IPS-11a (cell line): Measurements from ENCODE around the gene POLR3K.

Experiments used
- H3K4me3 ChIP-seq: one replicate; pipeline ENCODE4 v1.5.1; 2013; ENCODE audit warnings: low read depth, low read length, control low read depth

The POLR3K gene

DNA sequence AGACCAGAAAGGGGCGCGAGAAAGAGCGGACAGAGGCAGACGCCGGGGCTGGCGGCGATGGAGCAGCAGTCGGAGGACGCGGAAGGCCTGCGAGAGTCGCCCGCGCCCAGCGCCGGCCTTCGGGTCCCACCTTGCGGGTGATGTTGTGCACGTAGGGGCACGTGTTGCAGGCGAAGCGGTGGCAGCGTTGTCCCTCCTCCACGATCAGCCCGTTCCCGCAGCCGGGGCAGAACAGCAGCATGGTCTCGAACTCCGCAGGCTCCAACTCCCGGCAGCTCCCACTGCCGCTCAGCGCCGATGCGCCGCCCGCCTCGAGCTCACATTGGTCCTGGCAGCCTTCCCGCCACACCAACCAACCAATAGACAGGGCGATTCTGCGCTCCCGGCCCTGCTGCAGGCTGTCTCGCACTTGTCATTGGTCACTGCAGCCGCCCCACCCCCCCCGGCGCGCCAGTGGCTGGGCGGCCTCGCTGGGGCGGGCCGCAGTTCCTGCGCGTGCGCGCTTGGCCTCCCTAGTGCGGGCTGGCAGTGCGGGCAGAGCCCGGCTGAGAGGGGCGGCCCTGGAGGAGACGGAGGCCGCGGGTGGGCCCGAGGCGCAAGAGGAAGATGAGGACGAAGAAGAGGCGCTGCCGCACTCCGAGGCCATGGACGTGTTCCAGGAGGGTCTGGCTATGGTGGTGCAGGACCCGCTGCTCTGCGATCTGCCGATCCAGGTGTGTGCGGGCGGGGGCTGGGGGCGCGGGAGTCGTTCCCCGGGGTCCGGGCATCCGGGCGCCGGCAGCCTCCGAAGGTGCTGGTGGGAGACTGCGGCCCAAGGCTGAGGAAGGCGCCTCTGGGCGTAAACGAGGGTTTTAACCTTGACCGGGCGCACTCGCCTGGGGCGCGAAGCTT lies at the start of gene POLR3K, which contains the start of gene SNRNP25:
TSS of gene POLR3K (minus strand) at position 263 of the 891 bp plus-strand sequence. CDS start at position 241, 22 bp downstream.
TSS of gene SNRNP25 (plus strand) at position 483 of the 891 bp plus-strand sequence. CDS start at position 672, 189 bp downstream.
- H3K4me3 ChIP-seq: peak within 1 kb of the TSS; percentile 80

DNA sequence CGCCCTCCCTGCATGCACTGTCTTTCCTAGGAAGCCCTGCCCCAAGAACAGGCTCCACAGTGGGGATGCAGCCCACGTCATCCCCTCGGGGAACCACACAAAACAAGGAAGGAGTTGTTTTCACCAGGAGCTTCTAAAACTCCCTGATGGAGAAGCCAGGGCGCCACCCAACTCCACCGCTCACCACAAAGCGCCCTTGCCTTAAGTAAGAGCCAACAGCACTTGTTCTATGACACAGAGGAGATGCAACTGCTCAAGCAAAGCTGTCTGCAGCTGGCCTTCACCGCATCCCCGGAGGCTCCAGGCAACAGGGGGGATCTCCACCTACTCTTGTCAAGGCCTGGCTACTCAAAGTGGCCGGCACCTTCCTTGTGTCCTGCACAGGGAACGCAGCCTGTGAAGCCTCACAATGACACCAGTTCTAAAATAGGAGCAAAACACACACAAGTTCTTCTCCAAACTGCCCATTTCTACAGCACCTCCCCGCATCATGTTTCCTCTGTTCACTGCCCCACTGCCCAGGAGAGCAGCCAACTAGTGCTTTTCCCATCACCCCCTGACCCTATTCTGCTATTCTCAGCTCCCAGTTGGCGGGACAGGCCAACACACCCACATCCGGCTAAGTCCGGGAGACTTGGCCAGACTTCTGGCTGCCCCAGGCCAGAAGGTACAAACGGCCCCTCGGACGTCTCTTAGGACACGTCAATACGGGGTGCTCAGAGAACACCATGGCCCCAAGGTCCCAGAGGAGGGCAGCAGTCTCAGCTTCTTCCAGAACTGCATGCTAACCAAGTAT lies 48.9 kb upstream of the POLR3K start:
- H3K4me3 ChIP-seq: no peak overlapping the region

DNA sequence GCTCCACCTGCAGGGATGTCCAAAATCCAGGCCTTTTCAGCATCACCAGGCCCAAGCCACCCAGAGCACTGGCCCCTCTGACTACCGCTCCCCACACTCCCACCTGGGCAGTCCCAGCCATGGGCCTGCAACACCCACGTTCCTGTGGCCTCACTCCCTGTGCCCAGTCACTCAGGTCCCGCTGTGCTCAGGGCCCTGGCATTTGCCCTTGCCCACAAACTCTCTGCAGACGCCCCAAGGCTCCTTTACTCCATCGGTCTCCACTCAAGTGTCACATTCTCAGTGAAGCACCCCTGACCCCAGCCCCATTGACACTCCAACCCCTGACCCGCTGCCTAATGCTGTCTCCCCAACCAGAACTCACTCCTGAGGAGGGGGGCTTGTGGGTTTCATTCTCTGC lies 48.2 kb upstream of the POLR3K start:
- no peak overlapping the region for H3K4me3 ChIP-seq

DNA sequence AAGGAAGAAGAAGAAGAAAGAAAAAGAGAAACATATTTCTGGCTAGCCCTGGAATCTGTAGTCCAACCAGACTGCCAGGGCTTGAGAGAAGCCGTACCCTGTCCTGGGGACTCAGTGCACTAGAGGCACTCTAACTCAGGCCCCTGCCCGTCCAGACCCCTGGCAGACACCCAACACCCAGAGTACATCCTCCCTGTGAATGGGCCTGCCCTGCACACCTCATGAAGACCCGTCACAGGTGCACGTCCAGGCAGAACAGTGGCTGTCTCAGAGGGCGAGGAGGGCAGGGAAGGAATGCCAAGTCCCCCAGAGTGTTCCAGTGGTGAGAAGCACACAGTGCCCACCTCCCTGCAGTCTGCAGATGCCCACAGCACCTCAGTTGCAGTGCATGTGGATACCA lies 47.6 kb upstream of the POLR3K start:
- no peak overlapping the region for H3K4me3 ChIP-seq

DNA sequence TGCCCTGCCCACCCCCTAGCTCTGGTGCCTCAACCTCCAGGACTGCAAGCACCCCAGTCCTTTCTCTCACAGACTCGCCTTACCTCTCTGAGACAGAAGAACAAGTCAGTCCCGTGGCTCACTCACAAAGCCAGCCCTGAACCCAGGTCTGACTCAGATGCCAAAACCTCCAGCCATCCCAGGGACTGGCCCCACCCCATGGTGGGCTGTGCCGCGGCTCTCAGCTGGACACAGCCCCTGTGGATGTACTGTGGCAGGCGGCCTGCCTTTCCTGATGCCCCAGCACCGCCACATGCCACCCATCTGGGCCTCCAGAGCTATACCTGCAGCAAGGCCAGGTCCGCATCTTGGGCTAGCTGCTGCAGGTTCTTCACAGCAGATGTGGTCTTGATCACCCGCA lies 44.4 kb upstream of the POLR3K start:
- H3K4me3 ChIP-seq: no peak overlapping the region

DNA sequence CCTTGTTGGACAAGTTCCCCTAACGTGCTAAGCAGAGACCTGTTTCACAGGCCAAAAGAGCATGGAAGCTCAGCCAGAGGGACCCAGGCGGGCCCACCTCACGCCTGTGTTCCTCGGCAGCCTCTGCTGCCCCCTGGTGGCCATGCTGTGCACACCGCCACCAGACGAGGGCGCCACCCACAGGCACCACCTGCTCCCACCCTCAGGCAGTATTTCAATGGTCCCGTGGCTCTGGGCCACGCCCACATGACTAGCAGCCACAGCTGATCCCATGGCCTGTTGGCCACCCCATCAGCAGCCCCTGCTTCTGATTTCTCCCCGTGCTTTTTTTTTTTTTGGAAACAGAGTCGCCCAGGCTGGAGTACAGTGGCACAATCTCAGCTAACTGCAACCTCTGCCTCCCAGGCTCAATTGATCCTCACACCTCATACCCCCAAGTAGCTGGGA lies 43.5 kb upstream of the POLR3K start:
- H3K4me3 ChIP-seq: no peak overlapping the region

DNA sequence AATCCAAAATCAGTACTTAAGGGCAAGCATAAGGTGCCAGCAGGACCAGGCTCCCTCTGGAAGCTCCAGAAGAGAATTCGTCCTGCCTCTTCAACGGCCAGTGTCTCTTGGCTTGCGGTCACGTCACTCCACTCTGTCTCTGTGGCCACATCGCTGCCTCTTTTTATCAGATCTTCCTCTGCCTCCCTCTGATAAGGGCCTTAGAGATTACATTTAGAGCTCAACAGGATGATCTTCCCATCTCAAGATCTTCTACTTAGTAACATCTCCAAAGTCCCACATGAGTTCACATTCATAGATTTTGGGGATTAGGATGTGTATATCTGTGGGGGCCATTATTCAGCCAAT lies 41.5 kb upstream of the POLR3K start:
- no peak overlapping the region for H3K4me3 ChIP-seq

DNA sequence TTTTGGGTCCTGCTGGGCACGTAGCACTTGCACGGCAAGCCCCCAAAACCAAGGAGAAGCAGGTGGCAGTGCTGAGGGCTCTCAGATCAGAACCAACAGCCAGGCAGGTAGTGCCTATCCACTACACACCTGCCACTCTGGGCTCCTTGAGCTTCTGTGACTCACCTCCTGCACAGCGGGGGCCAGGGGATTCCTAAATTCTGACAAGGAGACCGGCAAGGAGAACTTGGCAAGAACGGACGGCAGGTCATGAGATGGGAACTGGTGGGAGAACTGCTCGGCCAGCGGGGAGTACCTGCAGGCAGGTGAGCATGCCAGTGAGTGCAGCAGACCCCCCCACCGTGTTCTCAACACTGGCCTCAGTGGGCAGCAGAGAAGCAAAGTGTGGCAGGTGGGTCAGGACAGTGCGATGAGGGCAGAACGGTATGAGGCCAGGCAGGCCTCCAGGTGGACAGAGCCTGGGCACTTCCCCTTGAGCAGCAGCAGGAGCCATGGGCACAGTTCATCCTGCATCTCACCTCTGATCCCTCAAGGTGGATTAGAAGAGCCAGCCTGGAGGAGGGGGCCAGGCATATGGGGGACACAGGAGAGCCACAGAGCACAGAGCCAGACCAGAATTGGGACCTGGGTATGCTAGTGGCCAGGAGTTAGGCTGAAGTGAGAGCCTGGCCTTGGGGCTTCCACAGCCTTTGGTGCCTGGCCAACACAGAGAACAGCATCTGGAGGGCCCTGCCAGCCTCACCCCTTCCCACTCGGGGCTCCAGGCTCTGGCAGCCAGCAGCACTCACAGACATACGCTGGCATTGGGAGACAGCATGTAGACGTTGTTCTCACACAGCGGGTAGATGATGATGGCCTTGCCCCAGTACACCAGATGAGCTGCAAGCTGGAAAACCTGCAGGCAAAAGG lies 39.3 kb upstream of the POLR3K start:
- no peak overlapping the region for H3K4me3 ChIP-seq

DNA sequence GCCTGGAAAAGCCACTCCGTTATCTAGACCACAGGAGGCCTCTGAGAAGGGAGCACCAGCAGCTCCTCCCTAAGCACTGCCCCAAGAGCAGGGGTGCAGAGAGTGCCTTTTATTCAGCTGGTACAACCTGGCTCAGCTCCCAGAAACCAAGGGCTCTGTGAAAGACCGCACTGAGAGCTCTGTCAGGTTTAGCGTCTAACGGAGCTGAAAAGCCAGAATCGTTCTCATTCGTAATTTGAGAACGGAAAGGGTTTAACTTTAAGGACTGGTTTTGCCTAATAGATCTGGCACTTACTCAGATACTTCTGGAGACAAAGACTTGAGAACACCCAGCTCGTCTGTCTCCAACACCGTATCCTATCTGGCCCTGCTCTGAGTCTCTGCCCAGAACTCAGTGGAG lies 38.1 kb upstream of the POLR3K start:
- no peak overlapping the region for H3K4me3 ChIP-seq

DNA sequence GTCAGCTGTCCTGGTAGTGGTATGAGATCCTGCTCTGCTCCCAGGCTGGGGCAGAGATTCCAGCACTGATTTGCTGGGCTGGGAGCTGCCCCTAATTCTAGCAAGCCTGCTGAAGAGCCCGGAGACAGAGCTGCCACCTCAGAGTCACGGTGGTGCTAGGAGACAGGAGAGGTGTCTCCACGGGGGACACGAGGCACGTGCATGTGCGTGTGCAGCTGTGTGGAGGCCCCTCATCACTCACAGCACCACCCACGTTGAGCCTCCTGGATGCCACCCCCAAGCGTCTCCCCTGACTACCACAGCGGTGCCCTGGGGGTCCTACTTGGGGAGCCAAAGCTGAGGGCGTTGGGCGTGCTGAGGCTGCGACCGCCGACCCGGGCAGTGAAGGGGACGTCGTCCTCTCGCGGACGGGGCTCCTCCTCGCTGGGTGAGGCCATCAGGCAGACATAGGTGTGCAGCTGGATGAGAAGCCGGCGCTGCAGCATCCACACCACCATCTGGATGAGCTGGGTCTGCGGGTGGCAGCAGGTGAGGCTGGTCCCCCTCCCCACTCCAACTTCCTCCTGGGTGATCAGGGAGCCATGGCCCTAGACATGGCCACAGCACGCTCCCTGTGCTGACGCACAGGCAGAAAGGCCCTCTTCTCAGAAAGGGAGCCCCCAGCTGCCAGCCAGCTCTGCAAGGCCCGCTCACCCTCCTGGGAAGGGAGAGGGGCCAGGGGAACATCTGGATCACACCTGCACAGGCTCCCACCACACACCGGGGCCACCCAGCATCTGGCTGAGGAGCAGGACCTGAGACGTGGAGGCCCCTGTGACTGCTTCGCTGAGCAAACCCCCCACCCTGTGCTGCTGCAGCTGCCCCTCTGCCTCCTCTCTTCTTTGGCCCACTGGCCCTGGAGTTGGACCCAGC lies 36.2 kb upstream of the POLR3K start:
- H3K4me3 ChIP-seq: no peak overlapping the region

DNA sequence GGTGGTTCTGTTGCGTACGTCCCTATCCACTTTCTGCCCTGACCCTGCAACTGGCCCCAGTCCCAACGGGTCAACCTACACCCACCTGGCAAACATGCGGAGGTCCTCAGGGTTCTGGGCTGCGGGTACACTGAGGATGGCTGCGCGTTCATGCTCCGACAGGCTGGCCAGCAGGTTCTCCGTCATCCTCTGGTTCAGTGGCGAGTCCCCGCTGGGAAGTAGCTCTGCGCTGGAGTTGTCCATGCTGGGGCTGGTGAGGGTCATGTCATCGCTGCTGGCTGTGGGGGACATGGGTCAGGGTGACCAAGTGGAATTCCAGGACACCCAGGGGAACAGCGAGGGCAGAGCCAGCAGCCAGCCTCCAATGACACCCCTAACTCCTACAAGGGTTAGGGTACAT lies 35.2 kb upstream of the POLR3K start:
- H3K4me3 ChIP-seq: no peak overlapping the region

DNA sequence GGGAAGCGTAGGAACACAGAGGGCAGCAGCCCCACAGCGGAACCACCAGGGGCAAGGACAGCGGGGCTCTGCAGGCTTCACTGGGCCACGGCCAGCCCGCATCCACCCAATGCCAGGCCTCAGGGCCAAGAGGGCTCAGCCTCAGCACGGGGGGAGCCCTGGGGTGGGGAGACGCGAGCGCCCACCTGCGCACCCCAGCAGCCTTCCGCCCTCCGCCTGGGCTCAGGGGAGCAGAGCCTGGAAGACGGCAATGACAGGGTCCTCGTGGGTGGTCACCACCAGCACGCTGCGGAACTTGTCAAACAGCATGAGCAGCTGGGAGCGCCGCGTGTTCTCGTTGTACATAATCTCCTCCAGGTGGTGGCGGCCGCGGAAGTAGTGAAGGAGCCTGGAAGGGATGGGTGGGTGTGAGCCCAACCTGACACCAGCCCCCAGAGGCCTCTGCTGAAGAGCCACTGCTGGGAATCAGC lies 33.1 kb upstream of the POLR3K start:
- H3K4me3 ChIP-seq: no peak overlapping the region

DNA sequence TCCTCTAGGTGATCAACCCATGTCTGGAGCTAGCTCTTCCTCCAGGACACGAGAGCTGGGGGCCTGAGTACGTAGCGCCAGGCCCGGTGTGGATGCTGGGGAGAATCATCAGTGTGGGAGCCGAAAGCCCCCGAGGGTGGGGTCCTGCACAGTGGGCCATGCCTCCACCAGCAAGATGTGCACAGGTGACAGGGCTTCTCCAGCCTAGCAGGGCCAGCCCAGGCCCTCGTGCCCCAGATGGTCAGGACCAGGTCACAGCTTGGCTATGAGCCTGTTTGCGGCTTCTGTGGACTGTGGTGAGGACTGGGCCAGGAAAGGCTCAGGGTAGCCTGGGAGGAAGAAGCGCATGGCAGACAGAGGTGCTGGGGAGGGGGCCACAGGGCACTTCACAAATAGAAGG lies 32.5 kb upstream of the POLR3K start:
- no peak overlapping the region for H3K4me3 ChIP-seq

DNA sequence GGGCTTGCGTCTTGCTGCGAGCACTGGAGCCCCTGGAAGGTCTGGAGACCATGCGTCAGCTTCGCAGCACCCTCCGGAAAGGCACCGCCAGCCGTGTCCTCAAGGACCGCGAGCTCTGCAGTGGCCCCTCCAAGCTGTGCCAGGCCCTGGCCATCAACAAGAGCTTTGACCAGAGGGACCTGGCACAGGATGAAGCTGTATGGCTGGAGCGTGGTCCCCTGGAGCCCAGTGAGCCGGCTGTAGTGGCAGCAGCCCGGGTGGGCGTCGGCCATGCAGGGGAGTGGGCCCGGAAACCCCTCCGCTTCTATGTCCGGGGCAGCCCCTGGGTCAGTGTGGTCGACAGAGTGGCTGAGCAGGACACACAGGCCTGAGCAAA lies 32.0 kb upstream of the POLR3K start:
- H3K4me3 ChIP-seq: no peak overlapping the region

DNA sequence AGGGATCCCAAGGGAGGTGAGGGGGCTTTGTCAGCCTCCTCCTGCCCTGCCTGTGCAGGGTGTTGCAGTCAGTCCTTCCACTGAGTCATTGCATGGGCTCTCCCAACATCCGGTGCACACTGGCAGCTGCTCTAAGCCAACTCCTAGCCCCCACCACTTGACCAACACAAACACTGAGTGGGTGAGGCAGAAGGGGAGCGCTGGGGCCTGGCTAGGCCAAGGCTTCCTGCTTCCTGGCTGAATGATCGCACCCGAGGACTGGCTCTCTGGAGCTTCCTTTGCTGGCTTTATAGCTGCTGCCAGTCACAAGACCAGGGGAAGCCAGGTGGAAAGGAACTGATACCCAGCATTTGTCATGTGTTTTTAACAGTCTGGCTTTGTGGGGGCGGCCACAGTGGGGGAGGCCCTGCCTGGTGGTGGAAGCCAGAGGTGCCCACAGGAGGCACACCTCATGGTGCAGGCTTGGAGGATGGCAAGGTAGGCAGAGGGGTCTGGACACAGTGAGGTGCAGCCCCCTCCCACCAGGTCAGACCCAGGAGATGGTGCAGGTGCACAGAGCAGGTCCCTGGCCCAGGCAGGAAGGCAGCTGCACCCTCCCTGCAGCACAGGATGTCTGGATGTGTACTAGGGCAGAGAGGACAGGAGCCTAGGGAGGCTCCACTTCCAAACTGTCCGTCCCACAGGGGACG lies 31.5 kb upstream of the POLR3K start:
- no peak overlapping the region for H3K4me3 ChIP-seq

DNA sequence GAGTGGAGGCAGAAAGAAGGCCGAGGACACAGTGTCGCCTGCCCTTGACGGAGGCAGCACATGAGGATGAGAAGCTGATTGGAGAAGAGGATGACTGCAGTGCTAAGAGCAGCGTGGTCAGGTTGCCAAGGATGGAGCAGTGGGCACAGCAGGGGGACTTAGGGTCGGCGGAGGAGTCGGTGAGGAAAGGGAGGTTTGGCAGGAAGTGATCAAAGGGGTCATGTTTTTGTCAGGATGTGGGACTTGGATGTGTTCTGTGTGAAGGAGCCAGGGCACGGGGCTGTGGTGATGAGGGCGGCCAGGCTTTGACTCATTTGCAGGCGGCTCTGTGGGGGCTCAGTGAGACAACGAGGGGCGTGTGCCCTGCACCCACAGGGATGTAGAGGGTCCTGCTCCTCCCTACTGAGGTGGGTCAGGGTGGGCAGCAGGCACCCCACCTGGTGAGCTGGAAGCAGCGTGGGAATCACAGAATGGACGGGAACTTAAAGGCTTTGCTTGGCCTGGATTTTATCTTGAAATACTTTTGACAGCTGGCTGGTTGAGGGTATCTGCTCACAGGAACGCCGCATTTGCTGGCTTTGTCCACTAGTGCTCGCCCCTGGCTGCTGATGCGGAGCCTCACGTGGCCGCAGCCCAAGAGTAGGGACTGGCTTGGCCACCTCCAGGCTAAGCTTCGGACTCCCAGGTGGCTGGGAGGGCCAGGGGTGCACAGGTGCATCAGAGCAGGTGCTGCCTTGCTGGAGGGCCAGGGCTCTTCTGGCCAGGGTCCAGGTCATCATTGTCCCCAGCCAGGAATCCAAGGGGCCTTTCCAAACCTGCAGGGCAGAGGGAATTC lies 30.6 kb upstream of the POLR3K start:
- H3K4me3 ChIP-seq: no peak overlapping the region

DNA sequence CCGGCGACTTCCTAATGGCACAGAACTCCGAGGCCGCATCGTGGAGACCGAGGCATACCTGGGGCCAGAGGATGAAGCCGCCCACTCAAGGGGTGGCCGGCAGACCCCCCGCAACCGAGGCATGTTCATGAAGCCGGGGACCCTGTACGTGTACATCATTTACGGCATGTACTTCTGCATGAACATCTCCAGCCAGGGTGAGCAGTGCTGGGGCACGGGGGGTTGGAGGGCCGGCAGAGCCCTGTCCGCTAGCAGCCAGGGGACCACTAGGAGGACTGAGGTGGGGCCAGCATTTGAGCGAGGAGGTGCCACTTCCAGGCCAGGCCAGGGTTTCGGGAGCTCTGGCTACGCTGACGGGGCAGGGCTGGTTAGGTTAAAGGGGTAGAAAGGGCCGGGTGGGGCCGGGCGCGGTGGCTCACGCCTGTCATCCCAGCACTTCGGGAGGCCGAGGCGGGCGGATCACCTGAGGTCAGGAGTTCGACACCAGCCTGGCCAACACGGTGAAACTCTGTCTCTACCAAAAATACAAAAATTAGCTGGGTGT lies 29.7 kb upstream of the POLR3K start:
- no peak overlapping the region for H3K4me3 ChIP-seq
